OCI-LY1 (cell line): Measurements from ENCODE around the gene MYH7.
A peak's percentile ranks its signal among the peaks of the same experiment; 100 is the strongest.

Experiments used
- H2AFZ ChIP-seq: fragments of 200-600 bp; sonication (generic), shearing (Covaris generic); 2 replicates; pipeline ENCODE4 v1.6.0; 2014; ENCODE audit warnings: antibody characterized with exemption, mild to moderate bottlenecking, low read length
- H3F3A ChIP-seq: fragments of 200-600 bp; sonication (generic), shearing (Covaris generic); 2 replicates; pipeline ENCODE4 v1.6.0; 2014; ENCODE audit warnings: mild to moderate bottlenecking, antibody characterized with exemption, low read length, moderate library complexity; ENCODE audit not compliant: insufficient read depth
- H3K27ac ChIP-seq: fragments of 200-600 bp; sonication (generic); 2 replicates; pipeline ENCODE4 v1.5.1; 2014; ENCODE audit warnings: low read length, mixed run types, mild to moderate bottlenecking, low read depth; ENCODE audit not compliant: poor library complexity, severe bottlenecking
- H3K27me3 ChIP-seq: fragments of 200-600 bp; sonication (generic); 2 replicates; pipeline ENCODE4 v1.6.0; 2014; ENCODE audit warnings: antibody characterized with exemption, mild to moderate bottlenecking, low read length, moderate library complexity; ENCODE audit not compliant: insufficient read depth
- H3K36me3 ChIP-seq: fragments of 200-600 bp; sonication (generic); 2 replicates; pipeline ENCODE4 v1.6.1; 2014; ENCODE audit warnings: mild to moderate bottlenecking, antibody characterized with exemption, low read length, moderate library complexity, mixed read lengths; ENCODE audit not compliant: insufficient read depth
- H3K4me1 ChIP-seq: fragments of 200-600 bp; sonication (generic); 2 replicates; pipeline ENCODE4 v1.5.1; 2014; ENCODE audit warnings: mild to moderate bottlenecking, low read length, moderate library complexity; ENCODE audit not compliant: insufficient read depth, severe bottlenecking
- H3K4me2 ChIP-seq: fragments of 200-600 bp; sonication (generic), shearing (Covaris generic); 2 replicates; pipeline ENCODE4 v1.6.1; 2014; ENCODE audit warnings: low read length
- H3K4me3 ChIP-seq: fragments of 200-600 bp; sonication (generic); 2 replicates; pipeline ENCODE4 v1.5.1; 2014; ENCODE audit warnings: low read length, low read depth, mild to moderate bottlenecking, mixed read lengths; ENCODE audit not compliant: poor library complexity, severe bottlenecking
- H3K79me2 ChIP-seq: fragments of 200-600 bp; shearing (Covaris generic); 2 replicates; pipeline ENCODE4 v1.6.1; 2016; ENCODE audit warnings: mixed run types, low read length, mixed read lengths; ENCODE audit not compliant: insufficient read depth
- H3K9ac ChIP-seq: fragments of 200-600 bp; sonication (generic), shearing (Covaris generic); 2 replicates; pipeline ENCODE4 v1.6.1; 2014; ENCODE audit warnings: mild to moderate bottlenecking, low read length, mixed read lengths
- H3K9me2 ChIP-seq: fragments of 200-600 bp; sonication (generic), shearing (Covaris generic); 2 replicates; pipeline ENCODE4 v1.6.1; 2014; ENCODE audit warnings: low read depth, mild to moderate bottlenecking, low read length, mixed read lengths
- H3K9me3 ChIP-seq: fragments of 200-600 bp; shearing (Covaris generic); 2 replicates; pipeline ENCODE4 v1.6.1; 2014; ENCODE audit warnings: low read length, mixed read lengths
- H4K20me1 ChIP-seq: fragments of 200-600 bp; sonication (generic), shearing (Covaris generic); 2 replicates; pipeline ENCODE4 v1.6.0; 2016; ENCODE audit warnings: mild to moderate bottlenecking, low read length; ENCODE audit not compliant: insufficient read depth
- EZH2 ChIP-seq: fragments of 200-600 bp; sonication (generic), shearing (Covaris generic); IDR thresholded peaks from 2 replicates; pipeline ENCODE4 v1.8.0; 2017; ENCODE audit warnings: borderline replicate concordance, mixed run types, mild to moderate bottlenecking, antibody characterized with exemption, low read length, moderate library complexity, mixed read lengths
- TF ChIP-seq, protein P1 (sequence below): fragments of 200-600 bp; sonication (generic), shearing (Covaris generic); IDR thresholded peaks from 2 replicates; pipeline ENCODE4 v1.5.1; 2017; ENCODE audit warnings: mild to moderate bottlenecking, antibody characterized with exemption, low read length, moderate library complexity, mixed read lengths

Gene MYH7

DNA sequence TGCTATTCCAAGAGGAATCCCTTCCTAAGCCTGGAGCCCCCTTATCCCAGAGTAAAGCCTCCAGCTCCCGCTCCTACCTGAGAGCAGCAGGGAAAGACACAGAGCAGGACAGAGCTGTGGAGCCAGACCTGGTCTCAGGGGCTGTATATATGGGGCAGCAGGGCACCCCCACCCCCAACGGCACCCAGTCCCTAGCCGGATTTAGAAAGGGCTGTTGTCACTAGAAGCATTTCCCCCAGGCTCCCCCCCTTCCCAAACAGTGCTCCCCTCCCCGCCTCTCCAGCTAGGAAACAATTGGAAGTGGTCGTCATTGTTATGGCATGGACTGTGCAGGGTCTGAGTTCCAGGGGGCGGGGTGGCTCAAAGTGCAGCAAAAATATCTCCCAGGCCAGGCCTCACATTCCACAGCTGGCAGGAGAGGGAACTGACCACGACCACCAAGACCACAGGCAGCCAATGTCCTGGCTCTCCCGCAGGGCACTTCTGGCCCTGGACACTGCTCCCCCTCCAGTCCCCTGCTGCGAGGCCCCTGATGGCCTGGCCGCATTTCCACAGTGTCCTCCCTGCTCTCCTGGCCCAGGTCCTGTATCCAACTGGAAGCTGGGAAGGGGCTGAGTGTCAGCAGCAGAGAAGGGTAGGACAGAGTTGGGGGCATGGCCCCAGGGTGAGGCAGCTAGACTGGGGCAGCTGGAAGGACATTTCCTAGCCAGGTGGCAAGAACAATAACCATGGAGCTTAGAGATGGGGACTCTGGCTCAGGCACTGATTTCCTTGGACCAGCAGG is at the start of gene MYH7:
Gene MYH7, minus strand, starts transcription at position 118 of the 784 bp plus-strand sequence. CDS start 1,928 bp downstream, outside the sequence.
- H3F3A ChIP-seq = no peaks in the 10 kb centered on the region
- H3K4me2 ChIP-seq = no peak within 1 kb of the TSS
- no peaks in the 10 kb centered on the region for H3K4me1 ChIP-seq

DNA sequence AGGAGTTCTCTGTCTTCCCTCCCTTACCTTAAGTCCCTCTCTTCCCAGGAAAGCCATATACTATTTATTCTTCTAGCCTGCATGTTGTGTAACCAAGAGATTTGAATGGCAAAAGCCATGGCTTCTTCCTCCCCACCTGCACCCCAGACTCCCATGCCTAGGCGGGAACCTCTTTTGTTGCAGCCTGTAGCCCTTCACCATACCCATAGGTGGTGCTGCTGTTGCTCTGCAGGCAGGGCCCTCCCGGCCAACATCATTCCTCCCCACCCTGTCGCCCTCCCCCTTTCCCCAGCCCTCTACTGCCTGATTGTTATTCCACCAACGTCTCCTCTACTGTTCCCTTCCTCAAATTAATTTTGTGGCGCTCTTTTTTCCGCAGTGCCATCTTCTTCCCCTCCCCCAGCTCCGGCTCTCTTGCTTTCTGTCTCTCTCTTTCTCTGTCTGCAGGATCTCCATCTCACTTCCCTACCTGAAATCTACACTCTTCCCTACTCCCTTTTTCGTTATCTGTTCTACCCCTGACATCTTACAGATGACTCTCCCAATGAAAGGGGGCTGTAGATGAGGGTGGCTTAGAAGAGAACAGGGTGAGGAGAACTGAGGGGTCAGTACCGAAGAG is 47.9 kb upstream of the MYH7 start:
- no peak overlapping the region for H3K4me3 ChIP-seq
- no peaks in the 10 kb centered on the region for H3F3A ChIP-seq
- no peaks in the 10 kb centered on the region for H3K4me1 ChIP-seq
- no peak overlapping the region for H3K4me2 ChIP-seq
- H3K36me3 ChIP-seq = peaks cover 7% of the 10 kb centered on the region; the same call in 1 of the 2 replicates
- no peaks in the 10 kb centered on the region for H3K79me2 ChIP-seq
- H3K9me2 ChIP-seq = no peaks in the 10 kb centered on the region
- TF ChIP-seq, protein P1, sequence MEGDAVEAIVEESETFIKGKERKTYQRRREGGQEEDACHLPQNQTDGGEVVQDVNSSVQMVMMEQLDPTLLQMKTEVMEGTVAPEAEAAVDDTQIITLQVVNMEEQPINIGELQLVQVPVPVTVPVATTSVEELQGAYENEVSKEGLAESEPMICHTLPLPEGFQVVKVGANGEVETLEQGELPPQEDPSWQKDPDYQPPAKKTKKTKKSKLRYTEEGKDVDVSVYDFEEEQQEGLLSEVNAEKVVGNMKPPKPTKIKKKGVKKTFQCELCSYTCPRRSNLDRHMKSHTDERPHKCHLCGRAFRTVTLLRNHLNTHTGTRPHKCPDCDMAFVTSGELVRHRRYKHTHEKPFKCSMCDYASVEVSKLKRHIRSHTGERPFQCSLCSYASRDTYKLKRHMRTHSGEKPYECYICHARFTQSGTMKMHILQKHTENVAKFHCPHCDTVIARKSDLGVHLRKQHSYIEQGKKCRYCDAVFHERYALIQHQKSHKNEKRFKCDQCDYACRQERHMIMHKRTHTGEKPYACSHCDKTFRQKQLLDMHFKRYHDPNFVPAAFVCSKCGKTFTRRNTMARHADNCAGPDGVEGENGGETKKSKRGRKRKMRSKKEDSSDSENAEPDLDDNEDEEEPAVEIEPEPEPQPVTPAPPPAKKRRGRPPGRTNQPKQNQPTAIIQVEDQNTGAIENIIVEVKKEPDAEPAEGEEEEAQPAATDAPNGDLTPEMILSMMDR = peak; percentile 65
- TF ChIP-seq EZH2 = no peak
- H3K27me3 ChIP-seq = no peaks in the 10 kb centered on the region
- H3K27ac ChIP-seq = no peak overlapping the region
- H3K9ac ChIP-seq = no peak overlapping the region
- no peak overlapping the region for H2AFZ ChIP-seq
- H4K20me1 ChIP-seq = no peaks in the 10 kb centered on the region
- H3K9me3 ChIP-seq = no peaks in the 10 kb centered on the region

More for the DNA sequence above, at the start of gene MYH7:
- H3K4me3 ChIP-seq = no peak within 1 kb of the TSS
- H3K9ac ChIP-seq = no peak within 1 kb of the TSS
- TF ChIP-seq, protein P1 = no peak
- TF ChIP-seq EZH2 = no peak
- no peaks in the 10 kb centered on the region for H3K9me2 ChIP-seq
- H2AFZ ChIP-seq = no peak within 1 kb of the TSS
- no peak within 1 kb of the TSS for H3K27ac ChIP-seq
- no peaks in the 10 kb centered on the region for H3K36me3 ChIP-seq
- H3K79me2 ChIP-seq = no peaks in the 10 kb centered on the region
- H4K20me1 ChIP-seq = no peaks in the 10 kb centered on the region
- H3K27me3 ChIP-seq = peaks cover 11% of the 10 kb centered on the region
- H3K9me3 ChIP-seq = no peaks in the 10 kb centered on the region

DNA sequence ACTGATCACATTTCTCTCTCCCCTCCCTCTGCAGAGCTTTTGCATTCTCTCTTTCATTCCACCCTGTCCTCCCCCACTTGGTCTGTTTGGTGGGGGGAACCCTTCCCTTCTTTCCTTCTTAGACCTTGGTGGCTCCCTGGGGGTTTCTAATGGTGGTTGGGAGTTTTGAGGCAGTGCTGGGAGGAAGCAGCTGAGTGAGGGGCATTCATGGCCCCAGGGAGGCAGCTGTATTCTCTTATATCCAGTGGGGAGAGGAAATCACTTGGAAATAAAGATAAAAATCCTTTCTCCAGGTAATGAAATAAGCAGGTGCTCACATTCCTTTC is 47.3 kb upstream of the MYH7 start:
- H4K20me1 ChIP-seq = no peaks in the 10 kb centered on the region
- no peaks in the 10 kb centered on the region for H3K9me2 ChIP-seq
- H3K4me1 ChIP-seq = no peaks in the 10 kb centered on the region
- no peaks in the 10 kb centered on the region for H3K27me3 ChIP-seq
- H3K36me3 ChIP-seq = peaks cover 11% of the 10 kb centered on the region
- no peak overlapping the region for H3K4me3 ChIP-seq
- H3K9me3 ChIP-seq = no peaks in the 10 kb centered on the region
- H3K9ac ChIP-seq = no peak overlapping the region
- H3K27ac ChIP-seq = no peak overlapping the region
- H2AFZ ChIP-seq = no peak overlapping the region
- no peak overlapping the region for H3K4me2 ChIP-seq
- no peaks in the 10 kb centered on the region for H3K79me2 ChIP-seq
- no peak for TF ChIP-seq EZH2
- TF ChIP-seq, protein P1 = no peak
- no peaks in the 10 kb centered on the region for H3F3A ChIP-seq
